Astrocyte of the spinal cord (primary cell): ENCODE measurements around the gene ZNF83.

Experiments
- DNase-seq: peaks from one replicate; pipeline ENCODE4 v3.0.0; 2011; ENCODE audit warnings: low read depth, low spot score
- H3K4me3 ChIP-seq: 2 replicates; pipeline ENCODE4 v1.5.1; 2011; ENCODE audit warnings: low read depth, mild to moderate bottlenecking, low read length, moderate library complexity
- in situ Hi-C: cut with HindIII; loops from 2 replicates; pipeline ENCODE4 v1.10.0; 2017; ENCODE audit warnings: low sequenced_read_pairs
- TF ChIP-seq, protein P1 (sequence below): IDR thresholded peaks from 2 replicates; pipeline ENCODE4 v1.5.1; 2012; ENCODE audit warnings: low read depth, mild to moderate bottlenecking, low read length, inconsistent platforms

Gene ZNF83

DNA sequence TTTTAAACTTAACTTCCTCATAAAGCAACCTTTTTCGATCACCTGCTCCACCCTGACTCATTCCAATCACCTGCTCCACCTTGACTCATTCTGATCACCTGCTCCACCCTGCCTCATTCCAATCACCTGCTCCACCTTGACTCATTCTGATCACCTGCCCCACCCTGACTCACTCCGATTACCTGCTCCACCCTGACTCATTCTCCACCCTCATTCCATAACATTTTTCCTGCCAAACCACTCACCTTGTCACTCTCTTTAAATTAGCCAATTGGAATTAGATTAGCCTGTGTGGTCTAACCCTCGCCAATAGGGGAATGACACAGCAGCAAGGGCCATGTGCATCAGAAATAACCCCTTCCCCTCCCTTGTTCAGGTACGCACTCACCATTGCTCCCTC is 31.9 kb upstream of the ZNF83 start:
- in situ Hi-C loops: no loop called here
- no peak for DNase-seq
- no peak overlapping the region for H3K4me3 ChIP-seq
- TF ChIP-seq, protein P1, sequence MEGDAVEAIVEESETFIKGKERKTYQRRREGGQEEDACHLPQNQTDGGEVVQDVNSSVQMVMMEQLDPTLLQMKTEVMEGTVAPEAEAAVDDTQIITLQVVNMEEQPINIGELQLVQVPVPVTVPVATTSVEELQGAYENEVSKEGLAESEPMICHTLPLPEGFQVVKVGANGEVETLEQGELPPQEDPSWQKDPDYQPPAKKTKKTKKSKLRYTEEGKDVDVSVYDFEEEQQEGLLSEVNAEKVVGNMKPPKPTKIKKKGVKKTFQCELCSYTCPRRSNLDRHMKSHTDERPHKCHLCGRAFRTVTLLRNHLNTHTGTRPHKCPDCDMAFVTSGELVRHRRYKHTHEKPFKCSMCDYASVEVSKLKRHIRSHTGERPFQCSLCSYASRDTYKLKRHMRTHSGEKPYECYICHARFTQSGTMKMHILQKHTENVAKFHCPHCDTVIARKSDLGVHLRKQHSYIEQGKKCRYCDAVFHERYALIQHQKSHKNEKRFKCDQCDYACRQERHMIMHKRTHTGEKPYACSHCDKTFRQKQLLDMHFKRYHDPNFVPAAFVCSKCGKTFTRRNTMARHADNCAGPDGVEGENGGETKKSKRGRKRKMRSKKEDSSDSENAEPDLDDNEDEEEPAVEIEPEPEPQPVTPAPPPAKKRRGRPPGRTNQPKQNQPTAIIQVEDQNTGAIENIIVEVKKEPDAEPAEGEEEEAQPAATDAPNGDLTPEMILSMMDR: no peak

DNA sequence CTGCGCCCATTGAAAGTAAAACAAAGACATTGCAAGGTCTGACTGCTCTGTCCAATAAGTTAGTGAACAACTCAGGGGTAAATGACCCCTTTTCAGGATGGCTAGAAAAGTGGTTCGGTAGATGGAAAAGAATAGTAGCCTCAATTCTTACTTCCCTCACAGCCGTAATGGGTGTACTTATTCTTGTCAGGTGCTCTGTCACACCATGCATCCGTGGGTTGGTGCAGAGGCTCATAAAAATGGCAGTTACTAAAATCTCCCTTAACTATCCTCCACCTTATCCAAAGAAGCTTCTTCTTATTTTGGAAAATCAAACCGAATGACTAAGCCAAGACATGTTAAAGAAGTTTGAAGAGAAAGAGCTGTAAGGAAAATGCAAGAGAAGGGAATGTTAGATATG is 31.4 kb upstream of the ZNF83 start:
- no peak overlapping the region for H3K4me3 ChIP-seq
- TF ChIP-seq, protein P1: no peak
- in situ Hi-C loops: no loop called here
- no peak for DNase-seq

DNA sequence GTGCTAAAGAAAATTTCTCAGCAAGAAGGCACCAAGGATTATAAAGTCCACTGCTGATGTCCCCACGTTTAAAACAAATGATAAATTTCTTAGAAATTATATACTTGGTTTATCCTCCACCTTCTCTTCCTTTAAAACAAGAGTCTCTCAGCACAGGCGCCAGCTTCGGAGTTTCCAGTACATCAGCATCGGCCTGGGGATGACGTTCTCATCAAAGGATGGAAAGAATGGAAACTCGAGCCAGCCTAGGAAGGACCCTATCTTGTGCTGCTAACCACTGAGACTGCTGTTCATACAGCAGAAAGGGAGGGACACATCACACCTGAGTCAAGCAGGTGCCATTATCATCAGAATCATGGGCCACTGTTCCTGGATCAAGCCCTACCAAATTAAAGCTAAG is 29.8 kb upstream of the ZNF83 start:
- no peak overlapping the region for H3K4me3 ChIP-seq
- in situ Hi-C loops: no loop called here
- TF ChIP-seq, protein P1: no peak
- no peak for DNase-seq

DNA sequence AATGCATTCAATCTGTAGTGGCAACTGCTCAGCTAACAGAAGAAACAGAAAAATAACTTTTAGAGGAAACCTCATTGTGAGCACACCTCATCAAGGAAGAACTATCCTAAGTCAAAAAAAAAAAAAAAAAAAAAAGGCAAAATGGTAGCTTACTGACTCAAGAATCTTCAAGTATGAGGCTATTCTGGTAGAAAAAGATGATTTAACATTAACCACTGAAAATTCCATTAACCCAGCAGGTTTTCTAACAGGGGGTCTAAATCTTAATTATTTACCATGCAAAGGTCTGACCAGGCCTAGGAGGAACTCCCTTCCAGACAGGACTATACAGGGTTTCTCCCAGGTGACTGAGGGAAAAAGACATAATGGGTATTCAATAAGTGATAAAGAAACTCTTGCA is 28.4 kb upstream of the ZNF83 start:
- TF ChIP-seq, protein P1: no peak
- in situ Hi-C loops: no loop called here
- no peak for DNase-seq
- H3K4me3 ChIP-seq: no peak overlapping the region

DNA sequence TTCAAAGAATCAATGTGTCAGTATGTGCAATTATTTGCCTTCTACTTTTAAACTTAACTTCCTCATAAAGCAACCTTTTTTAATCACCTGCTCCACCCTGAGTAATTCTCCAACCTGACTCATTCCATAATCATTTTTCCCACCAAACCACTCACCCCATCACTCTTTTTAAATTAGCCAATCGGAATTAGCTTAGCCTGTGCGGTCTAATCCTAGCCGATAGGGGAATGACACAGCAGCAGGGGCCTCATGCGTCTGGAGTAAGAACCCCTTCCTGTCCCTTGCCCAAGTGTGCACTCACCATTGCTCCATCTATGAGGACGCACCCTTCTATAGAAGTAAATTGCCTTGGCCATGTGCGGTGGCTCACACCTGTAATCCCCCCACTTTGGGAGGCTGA is 27.4 kb upstream of the ZNF83 start:
- no peak overlapping the region for H3K4me3 ChIP-seq
- DNase-seq: peak; percentile 59
- in situ Hi-C loops: no loop called here
- TF ChIP-seq, protein P1: no peak

DNA sequence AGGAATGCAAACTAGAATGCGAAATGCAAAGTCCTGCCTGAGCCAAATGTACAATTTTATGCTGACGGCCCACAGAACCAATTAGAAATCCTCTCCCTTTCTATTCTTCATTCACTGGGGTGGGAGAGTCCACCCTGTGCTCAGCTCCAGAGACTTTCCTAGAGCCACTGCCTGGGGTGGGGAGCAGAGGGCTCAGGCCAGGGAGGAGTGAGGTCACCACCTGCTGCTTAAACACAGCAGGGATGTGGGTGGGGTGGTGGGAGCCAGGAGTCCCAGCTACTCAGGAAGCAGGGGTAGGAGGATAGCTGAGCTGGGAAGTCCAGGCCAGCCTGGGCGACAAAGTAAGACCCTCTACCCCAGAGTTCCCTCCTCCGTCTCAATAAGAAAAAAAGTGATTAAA is 26.9 kb upstream of the ZNF83 start:
- DNase-seq: no peak
- no peak overlapping the region for H3K4me3 ChIP-seq
- TF ChIP-seq, protein P1: no peak
- in situ Hi-C loops: no loop called here

DNA sequence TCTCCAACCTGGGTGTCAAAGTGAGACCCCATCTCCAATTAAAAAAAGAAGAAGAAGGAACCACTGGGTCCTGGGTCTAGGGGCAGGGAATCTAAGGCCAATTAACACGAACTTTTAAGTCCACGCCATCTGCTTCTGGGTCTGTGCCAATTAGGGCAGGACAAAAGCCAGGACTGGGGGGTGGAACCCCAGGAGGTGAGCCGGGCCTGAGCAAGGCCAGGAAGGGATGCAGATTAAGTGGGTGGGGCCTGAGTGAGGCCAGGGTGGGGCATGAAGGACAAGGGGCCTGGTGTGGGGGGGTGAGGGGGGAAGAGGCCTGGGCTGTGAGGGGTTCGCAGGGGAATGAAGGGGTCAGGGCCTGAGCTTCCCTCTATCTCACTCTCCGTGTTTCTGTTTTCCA is 26.3 kb upstream of the ZNF83 start:
- in situ Hi-C loops: no loop called here
- no peak overlapping the region for H3K4me3 ChIP-seq
- TF ChIP-seq, protein P1: no peak

More for the DNA sequence above, 26.3 kb upstream of the ZNF83 start:
- DNase-seq: no peak
